Measurements from ENCODE around the gene ESR1.

The ESR1 gene

GRCh38 chr6:152173957-152174356 is 366.5 kb downstream of the ESR1 start:
- DNase-seq (ENCODE audit: low read depth): no peak

- no peak for DNase-seq (ENCODE audit: low read depth)
Measured at GRCh38 chr6:152176268-152176667, 368.8 kb downstream of the ESR1 start.
